ENCODE measurements around the gene GLI3. TPM values are rescaled to one million over a fixed set of nuclear protein-coding genes. Genes with fewer than 3 reads are reported as not detected.
A peak's percentile ranks its signal among the peaks of the same experiment; 100 is the strongest.

GLI3 gene
- total RNA-seq, 1 donor from 2014 or later, result 126 TPM

GRCh38 chr7:42168512-42168911 lies 68.5 kb downstream of the GLI3 start:
- Mint-ChIP-seq H3K4me3 (no peak overlapping the region), H3K9me3 (no peaks in the 10 kb centered on the region), H3K27ac (peak overlapping the region; percentile 66), H3K4me1 (peaks cover 32% of the 10 kb centered on the region), H3K36me3 (peaks cover 7% of the 10 kb centered on the region), H3K27me3 (ENCODE audit: low read depth) (no peaks in the 10 kb centered on the region)
- TF ChIP-seq CTCF (IDR thresholded peaks at IDR 0.05; ENCODE audit: unreplicated experiment), result no peak
- no peak for DNase-seq (ENCODE audit: low spot score in 2 of 2, unreplicated experiment in 2 of 2)

GRCh38 chr7:42167631-42168236 lies 69.3 kb downstream of the GLI3 start:
- peaks cover 34% of the 10 kb centered on the region for H3K4me1 Mint-ChIP-seq
- H3K27ac Mint-ChIP-seq, result peak overlapping the region; percentile 66
- no peaks in the 10 kb centered on the region for H3K27me3 Mint-ChIP-seq (ENCODE audit: low read depth)
- H3K9me3 Mint-ChIP-seq, result no peaks in the 10 kb centered on the region
- H3K36me3 Mint-ChIP-seq, result peaks cover 6% of the 10 kb centered on the region
- no peak for TF ChIP-seq CTCF (IDR thresholded peaks at IDR 0.05; ENCODE audit: unreplicated experiment)
- H3K4me3 Mint-ChIP-seq, result no peak overlapping the region
- DNase-seq (ENCODE audit: low spot score in 2 of 2, unreplicated experiment in 2 of 2), result no peak

- no peak for DNase-seq (ENCODE audit: low spot score in 2 of 2, unreplicated experiment in 2 of 2)
- Mint-ChIP-seq H3K27me3 (ENCODE audit: low read depth) (no peaks in the 10 kb centered on the region), H3K36me3 (peaks cover 6% of the 10 kb centered on the region), H3K9me3 (no peaks in the 10 kb centered on the region), H3K4me1 (peaks cover 39% of the 10 kb centered on the region), H3K4me3 (no peak overlapping the region), H3K27ac (peak overlapping the region; percentile 70)
- TF ChIP-seq CTCF (IDR thresholded peaks at IDR 0.05; ENCODE audit: unreplicated experiment), result no peak
Measured at GRCh38 chr7:42167206-42167605, 69.8 kb downstream of the GLI3 start.

- Mint-ChIP-seq H3K27ac (no peak overlapping the region), H3K4me1 (peaks cover 56% of the 10 kb centered on the region), H3K27me3 (ENCODE audit: low read depth) (no peaks in the 10 kb centered on the region), H3K4me3 (no peak overlapping the region), H3K9me3 (no peaks in the 10 kb centered on the region), H3K36me3 (no peaks in the 10 kb centered on the region)
- no peak for TF ChIP-seq CTCF (IDR thresholded peaks at IDR 0.05; ENCODE audit: unreplicated experiment)
- no peak for DNase-seq (ENCODE audit: low spot score in 2 of 2, unreplicated experiment in 2 of 2)
Measured at GRCh38 chr7:42164881-42165428, 72.1 kb downstream of the GLI3 start.

GRCh38 chr7:42162560-42163325 lies 74.3 kb downstream of the GLI3 start:
- Mint-ChIP-seq H3K27ac (peak overlapping the region; percentile 29), H3K36me3 (no peaks in the 10 kb centered on the region), H3K4me1 (peaks cover 65% of the 10 kb centered on the region), H3K4me3 (no peak overlapping the region), H3K27me3 (ENCODE audit: low read depth) (no peaks in the 10 kb centered on the region), H3K9me3 (no peaks in the 10 kb centered on the region)
- TF ChIP-seq CTCF (IDR thresholded peaks at IDR 0.05; ENCODE audit: unreplicated experiment), result no peak
- no peak for DNase-seq (ENCODE audit: low spot score in 2 of 2, unreplicated experiment in 2 of 2)

All from mesothelial cell of epicardium (in vitro differentiated cells).